ENCODE data around the gene CLDN5.

Gene CLDN5

DNA sequence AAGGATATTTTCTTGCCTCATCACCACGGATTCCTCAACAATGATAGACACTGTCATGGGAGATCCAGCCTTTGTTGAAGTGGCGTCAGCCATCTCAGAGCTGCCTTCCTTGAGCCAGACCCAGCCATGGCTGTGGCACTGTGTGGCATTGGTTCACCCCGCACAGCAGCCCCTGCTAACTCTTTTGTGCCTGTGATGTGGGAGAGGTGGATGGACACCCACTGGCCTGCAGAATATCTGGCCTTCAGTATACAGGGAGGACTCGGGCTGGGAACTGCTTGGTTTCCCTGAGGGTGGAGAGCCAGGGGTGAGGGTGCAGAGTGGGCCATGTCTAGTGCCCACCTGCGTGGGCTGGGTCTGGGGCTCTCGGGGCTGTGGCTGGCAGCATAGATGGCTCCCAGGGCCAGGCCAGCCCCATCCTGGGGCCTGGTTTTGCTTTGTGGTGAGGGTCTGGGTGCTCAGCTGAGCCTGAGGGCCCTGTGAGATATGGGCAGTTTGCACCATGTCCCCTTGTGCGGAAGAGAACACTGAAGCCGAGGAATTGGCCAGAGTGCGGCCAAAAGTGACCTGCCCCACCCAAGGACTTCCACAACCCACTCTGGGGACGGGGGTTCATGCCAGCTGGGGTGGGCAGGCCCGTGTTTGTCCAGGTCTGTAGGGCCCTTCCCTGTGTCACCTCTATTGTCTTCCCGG lies 6.1 kb downstream of the CLDN5 start:
- Histone ChIP-seq H3K9ac (ENCODE audit: low read depth, low read length) (no peak overlapping the region), H3K36me3 (ENCODE audit: insufficient read depth, low read length) (peaks cover 91% of the 10 kb centered on the region)

DNA sequence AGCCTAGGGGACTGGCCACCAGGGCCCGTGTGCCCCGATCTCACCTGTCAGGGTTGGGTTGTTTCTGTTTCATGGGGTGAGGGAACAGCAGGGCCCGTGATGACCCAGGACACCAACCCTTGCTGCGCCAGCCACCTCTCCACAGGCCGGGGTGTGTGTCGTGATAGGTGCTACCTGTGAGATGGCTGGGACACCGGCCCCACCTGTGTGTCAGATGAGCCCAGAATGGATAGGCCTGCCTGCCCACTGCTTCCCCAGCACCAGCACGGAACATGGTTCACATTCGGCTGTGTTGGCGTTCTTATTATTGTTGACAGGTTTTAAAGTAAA lies 7.1 kb downstream of the CLDN5 start:
- peaks cover 92% of the 10 kb centered on the region for H3K36me3 ChIP-seq (ENCODE audit: insufficient read depth, low read length)
- no peak overlapping the region for H2AFZ ChIP-seq (ENCODE audit: low read depth, low read length)
- H3K4me1 ChIP-seq (ENCODE audit: insufficient read depth, low read length), result no peaks in the 10 kb centered on the region
- H3K9me3 ChIP-seq (ENCODE audit: insufficient read depth, low read length, severe bottlenecking), result no peaks in the 10 kb centered on the region
- no peak overlapping the region for H3K9ac ChIP-seq (ENCODE audit: low read depth, low read length)
- no peak overlapping the region for H3K27ac ChIP-seq (ENCODE audit: low read length)
- no peaks in the 10 kb centered on the region for H3K79me2 ChIP-seq (ENCODE audit: insufficient read depth, low read length)
- H3K4me2 ChIP-seq (ENCODE audit: insufficient read depth, low read length), result no peak overlapping the region
- TF ChIP-seq, protein P1, sequence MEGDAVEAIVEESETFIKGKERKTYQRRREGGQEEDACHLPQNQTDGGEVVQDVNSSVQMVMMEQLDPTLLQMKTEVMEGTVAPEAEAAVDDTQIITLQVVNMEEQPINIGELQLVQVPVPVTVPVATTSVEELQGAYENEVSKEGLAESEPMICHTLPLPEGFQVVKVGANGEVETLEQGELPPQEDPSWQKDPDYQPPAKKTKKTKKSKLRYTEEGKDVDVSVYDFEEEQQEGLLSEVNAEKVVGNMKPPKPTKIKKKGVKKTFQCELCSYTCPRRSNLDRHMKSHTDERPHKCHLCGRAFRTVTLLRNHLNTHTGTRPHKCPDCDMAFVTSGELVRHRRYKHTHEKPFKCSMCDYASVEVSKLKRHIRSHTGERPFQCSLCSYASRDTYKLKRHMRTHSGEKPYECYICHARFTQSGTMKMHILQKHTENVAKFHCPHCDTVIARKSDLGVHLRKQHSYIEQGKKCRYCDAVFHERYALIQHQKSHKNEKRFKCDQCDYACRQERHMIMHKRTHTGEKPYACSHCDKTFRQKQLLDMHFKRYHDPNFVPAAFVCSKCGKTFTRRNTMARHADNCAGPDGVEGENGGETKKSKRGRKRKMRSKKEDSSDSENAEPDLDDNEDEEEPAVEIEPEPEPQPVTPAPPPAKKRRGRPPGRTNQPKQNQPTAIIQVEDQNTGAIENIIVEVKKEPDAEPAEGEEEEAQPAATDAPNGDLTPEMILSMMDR (IDR thresholded peaks at IDR 0.05; ENCODE audit: borderline replicate concordance, extremely low read depth, low read length, poor library complexity, severe bottlenecking), result no peak
- no peak for TF ChIP-seq EZH2 (IDR thresholded peaks at IDR 0.05; ENCODE audit: borderline replicate concordance, low read depth, low read length, severe bottlenecking)
- no peaks in the 10 kb centered on the region for H3K27me3 ChIP-seq (ENCODE audit: insufficient read depth, low read length, poor library complexity)
- DNase-seq (no peak), ATAC-seq (ENCODE audit: insufficient read depth, low read depth) (no peak)
- peaks cover 4% of the 10 kb centered on the region; the same call in 1 of the 2 replicates for H4K20me1 ChIP-seq (ENCODE audit: insufficient read depth, low read length)
- H3K4me3 ChIP-seq (ENCODE audit: low read depth in 1 of 2, low read length in 2 of 2), result no peak overlapping the region

More for the DNA sequence above, 6.1 kb downstream of the CLDN5 start:
- no peak for TF ChIP-seq EZH2 (IDR thresholded peaks at IDR 0.05; ENCODE audit: borderline replicate concordance, low read depth, low read length, severe bottlenecking)
- TF ChIP-seq, protein P1 (IDR thresholded peaks at IDR 0.05; ENCODE audit: borderline replicate concordance, extremely low read depth, low read length, poor library complexity, severe bottlenecking), result no peak
- DNase-seq (no peak), ATAC-seq (ENCODE audit: insufficient read depth, low read depth) (no peak)
- Histone ChIP-seq H3K27me3 (ENCODE audit: insufficient read depth, low read length, poor library complexity) (no peaks in the 10 kb centered on the region), H4K20me1 (ENCODE audit: insufficient read depth, low read length) (peaks cover 9% of the 10 kb centered on the region), H2AFZ (ENCODE audit: low read depth, low read length) (no peak overlapping the region), H3K4me2 (ENCODE audit: insufficient read depth, low read length) (no peak overlapping the region), H3K9me3 (ENCODE audit: insufficient read depth, low read length, severe bottlenecking) (no peaks in the 10 kb centered on the region), H3K27ac (ENCODE audit: low read length) (no peak overlapping the region), H3K4me1 (ENCODE audit: insufficient read depth, low read length) (no peaks in the 10 kb centered on the region), H3K79me2 (ENCODE audit: insufficient read depth, low read length) (no peaks in the 10 kb centered on the region), H3K4me3 (ENCODE audit: low read depth in 1 of 2, low read length in 2 of 2) (no peak overlapping the region)

- Histone ChIP-seq H3K4me1 (ENCODE audit: insufficient read depth, low read length) (no peaks in the 10 kb centered on the region), H4K20me1 (ENCODE audit: insufficient read depth, low read length) (no peaks in the 10 kb centered on the region; the same call in 1 of the 2 replicates)
Observed at GRCh38 chr22:19516378-19517170, 7.6 kb downstream of the CLDN5 start.

More at GRCh38 chr22:19516378-19517170, 7.6 kb downstream of the CLDN5 start:
- Histone ChIP-seq H3K4me3 (ENCODE audit: low read depth in 1 of 2, low read length in 2 of 2) (no peak overlapping the region), H3K27me3 (ENCODE audit: insufficient read depth, low read length, poor library complexity) (no peaks in the 10 kb centered on the region), H3K9ac (ENCODE audit: low read depth, low read length) (no peak overlapping the region), H3K36me3 (ENCODE audit: insufficient read depth, low read length) (peaks cover 93% of the 10 kb centered on the region), H3K79me2 (ENCODE audit: insufficient read depth, low read length) (no peaks in the 10 kb centered on the region), H3K27ac (ENCODE audit: low read length) (no peak overlapping the region), H3K9me3 (ENCODE audit: insufficient read depth, low read length, severe bottlenecking) (no peaks in the 10 kb centered on the region), H2AFZ (ENCODE audit: low read depth, low read length) (no peak overlapping the region), H3K4me2 (ENCODE audit: insufficient read depth, low read length) (no peak overlapping the region)
- TF ChIP-seq, protein P1 (IDR thresholded peaks at IDR 0.05; ENCODE audit: borderline replicate concordance, extremely low read depth, low read length, poor library complexity, severe bottlenecking), result no peak
- no peak for TF ChIP-seq EZH2 (IDR thresholded peaks at IDR 0.05; ENCODE audit: borderline replicate concordance, low read depth, low read length, severe bottlenecking)
- no peak for DNase-seq
- no peak for ATAC-seq (ENCODE audit: insufficient read depth, low read depth)

All from DND-41 (cell line).